Pons (tissue), 1 donor: ENCODE measurements around the gene AP5B1.

ENCODE experiments used
- DNase-seq: peaks from one replicate; pipeline ENCODE4 v3.0.0-alpha.2; 2016; ENCODE audit warnings: low spot score

AP5B1 gene

DNA sequence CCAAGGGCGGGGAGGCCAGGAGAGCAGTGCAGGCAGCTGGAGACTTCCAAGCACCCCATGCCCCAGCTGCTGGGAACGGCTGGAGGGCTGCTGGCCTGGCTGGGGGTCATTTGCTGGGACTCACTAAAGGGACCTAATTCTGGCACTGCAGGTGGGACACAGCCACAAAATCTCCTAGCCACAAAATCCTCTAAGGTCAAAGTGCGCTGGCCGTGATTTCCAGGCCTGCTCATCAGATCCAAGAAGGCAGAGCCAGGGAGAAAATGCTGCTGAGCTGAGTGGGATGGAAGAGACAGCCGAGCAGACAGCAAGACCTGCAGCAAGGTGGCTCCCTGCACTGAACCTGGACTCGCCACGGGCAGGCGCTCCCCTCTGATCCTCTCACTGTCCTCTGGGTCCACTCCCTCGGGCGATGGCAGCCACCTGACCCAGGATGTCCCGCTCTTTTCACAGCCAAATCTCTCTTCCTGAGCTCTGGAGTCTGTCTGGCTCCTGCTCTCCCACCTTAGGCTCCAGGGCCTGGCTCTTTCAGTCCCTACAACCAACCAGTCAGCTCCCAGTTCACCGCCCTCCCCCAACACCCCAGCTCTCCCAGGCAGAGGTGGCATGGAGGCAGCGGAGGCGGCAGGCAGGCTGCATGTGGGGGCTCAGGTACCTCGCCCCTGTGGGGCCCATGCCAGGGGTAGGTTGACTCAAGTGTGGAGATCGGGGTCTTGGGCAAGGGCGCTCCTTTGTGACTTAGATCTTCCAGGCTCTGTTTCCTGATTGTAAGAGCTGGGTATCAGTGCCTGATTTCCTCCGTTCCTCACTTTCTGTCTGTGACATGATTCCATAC, 20.6 kb upstream of the AP5B1 start:
- DNase-seq = no peak

DNA sequence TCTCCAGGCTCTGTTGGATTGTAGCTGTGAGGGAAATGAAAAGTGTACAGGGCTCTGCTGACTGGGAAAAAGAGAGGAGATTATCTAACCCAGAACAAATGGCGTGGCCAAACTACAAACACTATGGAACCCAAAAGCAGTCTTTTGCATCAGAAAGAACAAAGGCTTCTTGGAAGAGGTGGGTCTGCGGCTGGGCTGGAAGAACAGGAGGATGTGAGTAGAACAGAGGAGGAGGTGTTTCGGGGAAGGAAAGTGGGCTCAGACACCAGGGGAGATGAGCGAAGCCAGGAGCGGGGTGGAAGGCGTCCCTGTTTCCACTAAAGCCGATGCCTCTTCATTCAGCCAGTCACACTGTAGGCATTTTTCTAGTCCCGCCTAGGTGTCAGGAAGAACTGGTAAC, 18.1 kb upstream of the AP5B1 start:
- no peak for DNase-seq

DNA sequence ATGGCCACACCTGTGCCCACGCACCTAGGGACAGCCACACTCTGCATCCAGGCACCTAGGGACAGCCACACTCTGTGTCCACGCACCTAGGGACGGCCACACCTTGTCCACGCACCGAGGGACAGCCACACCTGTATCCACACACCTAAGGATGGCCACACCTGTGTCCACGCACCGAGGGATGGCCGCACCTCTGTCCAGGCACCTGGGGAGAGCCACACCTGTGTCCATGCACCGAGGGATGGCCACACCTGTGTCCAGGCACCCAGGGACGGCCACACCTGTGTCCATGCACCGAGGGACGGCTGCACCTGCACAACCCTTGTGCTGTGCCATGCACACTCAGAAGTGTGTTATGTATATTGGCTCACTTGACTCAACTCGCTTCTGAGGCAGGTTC, 16.9 kb upstream of the AP5B1 start:
- no peak for DNase-seq

DNA sequence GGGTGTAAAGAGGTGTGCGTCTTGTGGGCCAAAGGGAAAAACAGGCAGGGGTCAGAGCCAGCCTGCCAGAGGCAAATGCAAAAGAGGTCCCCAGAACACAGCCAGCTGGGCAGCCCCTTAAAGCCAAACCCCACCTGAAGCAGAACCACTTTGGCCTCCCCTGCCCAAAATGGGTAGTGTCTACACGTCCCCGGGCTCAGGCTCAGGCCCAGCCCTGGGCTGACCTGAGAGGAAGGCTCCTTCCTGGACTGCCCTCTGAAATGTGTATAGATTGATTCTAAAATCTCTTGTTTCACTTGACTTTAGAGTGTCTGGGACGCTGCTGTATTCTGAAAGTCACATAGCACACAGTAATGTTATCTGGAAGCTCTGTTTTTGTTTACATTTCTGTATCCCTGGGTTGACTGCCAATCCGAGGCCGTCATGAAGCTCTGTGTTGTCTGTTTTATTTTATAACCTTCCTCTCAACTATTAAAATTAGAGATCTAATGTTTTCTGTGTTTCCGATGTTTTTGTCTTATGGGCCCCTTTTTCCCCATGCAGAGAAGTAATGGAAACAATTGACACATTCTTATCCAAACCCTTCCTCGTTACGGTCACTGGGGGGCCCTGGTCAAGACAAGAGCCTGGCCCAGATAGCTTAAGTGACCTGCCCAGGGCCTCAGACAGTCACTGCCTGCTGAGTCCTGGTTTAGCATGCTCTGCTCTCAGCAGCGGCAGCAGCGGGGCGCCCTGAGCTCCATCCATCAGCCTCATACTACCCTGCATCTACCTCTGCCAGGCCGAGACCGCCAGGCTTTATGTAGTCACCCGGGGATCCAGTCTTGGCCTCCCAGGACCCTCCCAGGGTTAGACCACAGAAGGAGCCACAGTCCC, 16.2 kb upstream of the AP5B1 start:
- no peak for DNase-seq

DNA sequence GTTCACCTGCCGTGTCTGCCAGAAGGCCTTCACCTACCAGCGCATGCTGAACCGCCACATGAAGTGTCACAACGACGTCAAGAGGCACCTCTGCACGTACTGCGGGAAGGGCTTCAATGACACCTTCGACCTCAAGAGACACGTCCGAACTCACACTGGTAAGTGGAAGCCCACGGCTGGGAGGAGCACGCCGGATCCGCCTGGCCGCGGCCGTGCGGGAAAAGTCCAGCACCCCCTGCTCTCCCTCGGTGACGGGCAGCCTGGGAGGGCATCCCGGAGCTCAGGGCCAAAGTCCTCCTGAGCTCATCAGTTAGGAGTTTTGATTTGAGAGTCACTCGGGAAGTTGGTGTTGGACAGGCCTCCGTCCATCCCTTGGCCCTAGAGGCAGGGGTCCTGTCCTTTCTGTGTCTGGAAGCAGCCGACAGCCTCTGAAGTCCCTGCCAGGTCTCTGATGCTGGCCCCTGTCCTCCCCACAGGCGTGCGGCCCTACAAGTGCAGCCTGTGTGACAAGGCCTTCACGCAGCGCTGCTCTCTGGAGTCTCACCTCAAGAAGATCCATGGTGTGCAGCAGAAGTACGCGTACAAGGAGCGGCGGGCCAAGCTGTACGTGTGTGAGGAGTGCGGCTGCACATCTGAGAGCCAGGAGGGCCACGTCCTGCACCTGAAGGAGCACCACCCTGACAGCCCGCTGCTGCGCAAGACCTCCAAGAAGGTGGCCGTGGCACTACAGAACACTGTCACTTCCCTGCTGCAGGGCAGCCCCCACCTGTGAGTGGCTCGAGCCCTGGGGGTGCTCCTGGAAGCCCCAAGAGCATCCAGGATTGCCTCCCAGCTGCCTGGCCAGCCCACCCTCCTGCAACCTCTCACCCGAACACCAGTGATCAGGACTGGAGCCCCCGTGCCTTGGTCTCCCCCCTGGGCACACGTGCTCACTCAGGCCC, 14.1 kb upstream of the AP5B1 start:
- no peak for DNase-seq

DNA sequence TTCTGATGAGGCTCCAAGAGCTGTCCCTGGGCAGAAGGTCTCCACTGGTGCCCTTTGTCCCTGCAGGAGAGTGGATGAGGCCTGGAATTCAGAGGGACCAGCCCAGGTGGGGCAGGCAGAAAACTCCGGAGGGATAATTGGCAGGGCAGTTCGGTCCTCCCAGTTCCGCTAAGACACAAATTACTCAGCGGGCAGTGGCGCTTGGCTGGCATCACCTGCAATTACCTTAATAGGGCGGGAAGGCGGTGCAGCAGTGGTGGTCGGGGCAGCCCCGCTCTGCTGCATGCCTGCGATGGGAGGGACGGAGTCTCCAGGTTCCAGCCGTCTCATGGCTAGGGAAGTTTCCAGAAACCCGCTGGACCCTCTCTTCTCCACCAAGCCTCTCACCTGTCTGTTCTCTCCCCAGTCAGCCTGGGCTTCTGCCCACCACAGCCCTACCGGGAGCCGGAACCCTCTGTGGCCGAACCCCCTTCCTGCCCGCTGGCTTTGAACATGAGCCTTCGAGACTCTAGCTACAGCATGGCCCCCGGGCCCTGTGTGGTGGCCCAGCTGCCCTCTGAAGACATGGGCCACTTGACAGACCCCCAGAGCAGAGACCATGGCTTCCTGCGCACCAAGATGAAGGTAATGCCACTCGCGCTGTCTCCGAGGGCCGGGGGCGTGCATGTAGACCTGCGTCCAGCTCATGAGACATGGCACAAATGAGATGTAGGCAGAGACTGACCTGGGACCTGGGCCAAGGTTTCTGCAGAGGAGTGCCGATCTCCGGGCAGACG, 13.0 kb upstream of the AP5B1 start:
- no peak for DNase-seq

DNA sequence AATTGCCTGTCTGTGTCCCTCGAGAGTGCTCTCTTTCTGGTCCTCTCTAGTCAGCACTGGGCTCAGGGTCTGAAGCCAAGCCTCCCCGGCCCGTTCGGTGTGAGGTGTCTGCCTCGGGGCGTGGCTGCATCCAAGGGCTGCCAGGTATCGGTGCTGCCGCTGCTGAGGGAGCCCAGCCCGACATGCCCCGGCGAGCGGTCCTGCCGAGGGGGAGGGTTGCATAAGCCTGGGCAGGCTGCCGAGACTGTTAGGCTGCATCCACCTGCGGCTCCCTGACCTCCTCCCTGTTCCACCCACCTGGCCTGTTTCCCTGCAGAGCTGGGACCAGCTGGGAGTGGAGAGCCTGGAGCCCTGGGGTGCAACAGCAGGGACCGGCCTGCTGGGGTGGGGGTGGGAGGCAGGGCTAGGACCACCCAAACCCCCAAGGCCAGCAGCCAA, 12.4 kb upstream of the AP5B1 start:
- no peak for DNase-seq

DNA sequence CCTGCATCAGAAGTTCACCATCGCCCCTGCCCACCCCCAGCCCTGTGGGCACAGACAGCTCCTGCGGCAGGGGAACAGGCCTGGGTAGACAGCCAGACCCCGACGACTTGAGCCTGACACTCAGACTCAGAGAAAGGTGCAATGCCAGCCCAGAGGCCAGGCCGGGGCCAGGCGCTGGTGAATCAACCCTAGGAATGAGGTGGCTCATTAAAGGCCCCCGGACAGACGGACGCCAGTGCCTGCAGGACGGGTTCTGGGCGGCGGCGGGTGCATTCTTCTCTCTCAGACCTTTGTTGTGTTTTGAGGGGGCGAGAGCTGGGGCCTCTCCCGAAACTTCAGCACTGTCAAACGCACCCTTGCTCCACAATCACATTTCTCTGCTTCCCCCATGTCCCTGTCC, 11.7 kb upstream of the AP5B1 start:
- no peak for DNase-seq

DNA sequence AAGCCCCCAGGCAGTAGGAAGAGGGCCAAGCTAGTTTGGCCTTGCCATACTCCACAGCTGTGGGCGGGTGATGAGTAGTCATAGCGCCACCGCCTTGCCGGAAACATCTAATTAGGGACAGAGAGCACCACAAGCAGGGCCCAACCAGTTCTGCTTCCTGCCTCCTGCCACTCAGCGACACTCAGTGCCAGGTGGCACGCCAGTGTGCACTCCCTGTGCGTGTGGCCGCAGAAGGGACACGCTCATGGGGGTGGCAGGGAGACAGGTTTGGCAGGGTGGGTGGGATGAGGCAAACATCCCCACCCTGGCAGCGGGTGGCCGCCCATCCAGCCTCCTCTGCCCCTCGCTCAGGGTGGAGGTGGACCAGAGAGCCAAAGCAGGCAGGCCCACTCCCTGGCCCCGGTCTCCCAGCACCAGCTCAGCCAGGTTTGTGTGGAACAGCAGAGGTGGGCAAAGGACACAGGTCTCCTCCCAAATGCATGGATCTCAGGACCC, 11.0 kb upstream of the AP5B1 start:
- DNase-seq = no peak

DNA sequence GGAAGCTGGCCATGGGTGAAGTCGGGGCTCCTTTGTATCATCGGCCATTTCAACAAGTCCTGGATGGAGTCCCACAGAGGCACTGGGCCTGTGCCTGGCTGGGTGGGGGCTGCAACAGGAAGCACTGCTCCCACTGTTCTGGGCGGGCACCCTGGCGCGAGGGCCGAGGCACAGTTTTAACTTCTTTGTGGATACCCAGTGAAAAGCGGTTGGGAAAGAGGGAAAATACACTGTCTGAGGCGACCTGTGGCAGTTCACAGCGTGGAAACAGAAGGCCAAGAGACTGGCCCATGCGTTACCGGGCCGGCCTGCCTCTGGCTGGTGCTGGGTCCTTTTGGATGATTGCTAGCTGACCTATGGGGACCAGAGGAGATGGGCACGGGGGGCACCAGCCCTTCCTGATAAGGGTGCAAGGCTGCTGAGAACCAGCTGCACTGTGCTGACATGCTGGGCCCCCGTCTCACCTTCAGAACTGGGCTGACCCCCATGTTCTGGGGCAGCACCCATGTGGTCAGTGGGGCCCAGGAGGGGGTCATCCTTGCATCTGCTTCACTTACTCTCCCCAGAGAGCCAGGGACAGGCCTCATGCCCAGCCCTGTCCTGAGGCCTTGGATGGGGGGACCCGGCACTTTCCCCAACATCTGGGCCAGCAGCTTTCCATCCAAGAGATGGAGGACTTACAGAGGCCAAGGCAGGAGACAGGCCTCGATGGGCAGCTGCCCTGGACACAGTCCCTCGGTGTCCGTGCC, 10.3 kb upstream of the AP5B1 start:
- no peak for DNase-seq

DNA sequence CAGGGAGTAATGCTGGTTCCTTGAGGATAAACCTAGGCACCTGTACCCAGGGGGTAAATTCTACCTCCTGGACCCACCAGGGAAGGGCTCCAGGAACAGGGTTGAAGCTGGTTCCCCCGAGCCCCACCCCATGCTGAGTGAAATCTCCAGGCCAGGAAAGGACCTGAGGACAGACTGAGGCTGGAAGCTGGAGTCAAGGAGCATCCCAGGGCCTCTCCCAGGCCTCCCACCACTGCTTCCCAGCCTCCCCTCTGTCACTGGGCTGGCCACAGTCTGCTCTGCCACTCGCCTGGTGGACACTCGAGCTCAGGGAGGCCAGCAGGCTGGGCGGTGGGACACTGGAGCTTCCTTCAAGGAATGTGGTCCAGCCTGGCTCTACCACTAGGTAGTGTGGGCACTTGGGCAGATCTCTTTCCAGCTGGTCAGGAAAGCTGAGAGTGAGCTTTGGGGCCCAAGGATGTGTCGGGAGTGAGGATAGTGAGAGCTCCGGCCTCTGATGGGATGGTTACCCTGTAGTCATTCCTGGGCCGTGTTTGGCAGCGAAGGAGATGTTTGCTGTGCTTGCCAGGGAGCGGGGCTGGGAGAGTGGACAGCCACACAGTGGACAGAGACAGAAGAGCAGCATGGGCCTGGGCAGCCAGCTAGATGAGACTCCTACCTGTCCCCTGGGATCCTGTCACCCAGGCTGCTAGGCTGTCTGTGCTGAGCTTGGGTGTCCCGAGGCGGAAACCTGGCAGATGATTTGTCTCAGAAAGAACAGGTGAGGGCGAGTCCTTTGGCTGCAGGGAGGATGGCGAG, 9.5 kb upstream of the AP5B1 start:
- DNase-seq = no peak

DNA sequence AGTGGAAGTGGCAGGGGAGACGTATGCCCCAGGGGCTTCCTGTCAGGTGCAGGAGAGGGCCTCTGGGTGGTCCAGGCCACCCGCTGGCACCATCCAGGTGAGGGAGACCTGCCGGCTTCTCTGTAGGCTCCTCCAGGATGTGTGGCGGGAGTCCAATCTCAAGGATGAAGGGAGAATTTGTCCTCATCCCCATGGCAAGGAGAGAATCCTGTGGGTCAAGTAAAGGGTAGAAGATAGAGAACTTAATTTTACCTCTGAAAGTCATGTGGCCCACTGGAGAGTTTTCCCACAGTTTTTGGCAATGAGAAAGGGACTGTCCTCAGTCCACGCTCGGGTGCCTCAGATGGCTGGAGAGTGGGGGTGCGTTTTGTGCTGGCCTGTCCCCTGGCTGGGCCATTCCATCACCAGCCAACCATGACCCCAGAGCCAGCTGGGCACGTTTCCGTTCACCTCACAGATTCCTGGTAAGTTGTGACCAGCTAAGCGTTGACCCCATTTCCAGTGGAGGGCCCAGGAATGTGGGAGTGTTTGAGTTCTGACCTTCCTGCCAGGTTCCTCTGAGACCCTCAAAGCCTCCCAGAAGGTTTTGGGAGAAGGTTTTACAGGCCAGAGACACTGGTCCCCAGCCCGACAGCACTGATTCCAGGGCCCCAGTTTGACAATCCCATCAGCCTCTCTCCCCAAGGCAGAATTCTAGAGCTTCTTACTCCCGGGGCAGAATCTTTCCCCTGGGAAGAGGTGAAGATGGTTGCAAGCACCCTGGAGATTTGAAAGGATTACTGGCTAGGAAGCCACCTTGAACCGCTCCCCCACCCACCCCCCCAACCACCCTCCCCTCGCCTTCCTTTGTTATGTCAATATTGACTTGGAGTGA, 8.7 kb upstream of the AP5B1 start:
- no peak for DNase-seq

DNA sequence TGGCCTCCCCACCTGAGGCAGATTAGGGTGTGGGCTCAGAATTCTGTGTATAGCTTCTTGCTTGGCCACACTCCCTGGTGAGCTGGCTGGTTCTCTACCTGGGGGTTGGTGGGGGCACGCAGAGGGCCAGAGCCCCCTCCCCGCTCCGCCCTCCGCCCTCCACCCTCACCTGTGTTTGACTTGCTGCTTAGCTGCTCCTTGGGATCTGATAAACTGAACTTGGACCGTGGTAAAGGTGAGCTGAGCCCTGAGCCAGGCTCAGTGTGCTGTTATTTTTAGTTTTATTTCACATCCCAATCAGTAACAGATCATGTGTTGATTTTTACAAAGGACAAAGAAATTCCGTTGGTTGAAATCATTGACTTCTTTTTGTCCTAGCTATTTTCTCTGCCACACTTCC, 8.0 kb upstream of the AP5B1 start:
- DNase-seq = no peak

DNA sequence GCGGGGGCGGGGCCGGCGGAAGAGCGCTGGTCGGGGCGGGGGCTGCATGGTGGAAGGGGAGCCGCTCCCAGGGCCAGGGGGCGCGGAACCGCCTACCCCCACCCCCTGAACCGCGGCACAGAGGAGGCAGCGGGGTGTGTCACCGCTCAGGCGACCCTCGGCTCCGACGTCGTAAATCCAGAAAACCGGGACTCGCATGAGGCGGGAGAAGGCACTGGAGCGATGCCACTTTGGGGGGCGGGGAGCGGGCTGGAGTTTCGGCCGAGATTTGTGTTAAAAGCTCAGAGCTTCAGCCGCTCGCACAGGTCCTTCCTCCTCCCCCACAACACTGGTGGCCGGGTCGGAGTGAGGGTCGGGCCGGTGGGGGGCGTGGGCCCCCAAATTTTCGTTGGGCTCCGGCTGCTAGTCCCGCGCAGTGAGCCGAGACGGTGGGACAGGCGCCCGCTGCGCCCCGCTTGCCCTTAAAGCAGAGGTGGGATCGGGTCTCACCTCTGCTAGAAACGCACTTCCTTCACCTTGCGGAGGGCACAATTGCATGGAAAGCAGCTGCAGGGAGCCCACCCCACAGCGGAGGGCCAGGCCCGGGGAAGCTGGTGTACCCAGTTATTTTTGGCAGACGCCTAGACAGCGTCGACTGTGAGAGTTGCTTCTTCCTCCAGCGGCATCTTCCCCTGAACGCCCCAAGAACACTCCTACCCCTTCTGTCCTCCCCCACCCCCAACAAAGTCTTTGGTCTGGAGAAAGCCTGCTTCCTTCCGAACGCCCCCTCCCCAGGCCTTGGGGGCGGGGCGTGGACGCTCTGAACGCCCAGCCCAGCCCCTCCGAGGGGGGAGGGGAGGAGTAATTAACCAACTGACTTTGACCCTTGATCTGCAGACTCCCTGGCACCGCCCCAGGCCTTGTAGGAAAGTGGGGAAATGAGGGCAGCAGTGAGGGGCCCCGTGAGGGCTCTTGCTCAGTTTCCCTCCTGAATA, 7.2 kb upstream of the AP5B1 start:
- no peak for DNase-seq

DNA sequence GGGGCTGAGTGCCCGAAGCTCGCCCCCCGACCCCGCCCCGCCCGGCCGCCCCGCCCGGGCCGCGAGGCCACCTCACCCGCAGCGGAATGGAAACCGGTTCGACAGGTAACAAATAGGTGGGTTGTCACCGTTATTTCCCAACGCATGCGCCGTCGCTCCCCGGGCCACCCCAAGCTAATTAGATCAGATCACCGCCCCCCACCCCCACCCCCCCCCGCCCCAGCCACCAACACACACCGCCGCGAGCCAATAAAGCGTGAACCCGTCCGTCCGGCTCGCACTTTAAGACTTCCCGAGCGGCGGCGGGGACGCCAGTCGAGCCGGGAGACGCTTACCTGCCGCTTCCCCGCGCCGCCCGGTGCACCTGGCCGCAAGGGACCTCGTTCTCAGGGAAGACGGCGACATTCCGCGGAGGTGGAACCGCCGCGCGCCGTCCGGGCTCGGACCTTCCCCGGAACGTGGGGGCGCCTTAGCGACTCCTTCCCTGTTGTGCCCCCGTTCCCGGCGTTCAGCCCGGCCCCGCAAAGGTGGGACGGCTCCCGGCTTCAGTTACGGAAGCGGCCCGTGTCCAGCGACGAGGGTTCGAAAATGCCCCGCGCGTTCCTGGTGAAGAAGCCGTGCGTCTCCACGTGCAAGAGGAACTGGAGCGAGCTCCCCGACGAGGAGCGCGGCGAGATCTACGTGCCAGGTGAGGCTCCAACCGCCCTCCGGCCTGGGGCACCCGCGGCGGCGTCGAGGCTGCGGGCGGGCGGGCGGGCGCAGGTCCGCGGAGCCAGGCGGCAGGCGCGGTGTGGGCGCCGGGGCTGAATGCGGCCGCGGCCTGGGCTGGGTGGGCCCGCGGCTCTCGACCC, 6.2 kb upstream of the AP5B1 start, which contains the start of gene OVOL1:
OVOL1 (plus strand) TSS at position 278 of the 851 bp plus-strand sequence; CDS start at position 589, 311 bp downstream.
- no peak for DNase-seq
